GM12892 (cell line): ENCODE measurements around the gene FCN1.

ENCODE experiments used
- DNase-seq: peaks from one replicate; pipeline ENCODE4 v3.0.0; 2011; ENCODE audit not compliant: insufficient read length
- FAIRE-seq: peaks from 2 replicates; lab custom pipeline; 2011; peaks lifted over from hg19 to GRCh38; lab: Jason Lieb, UNC
- POLR2A ChIP-seq: IDR thresholded peaks from 2 replicates; pipeline ENCODE4 v1.6.1; 2011; ENCODE audit warnings: low read depth, low read length, control low read depth
- POLR2AphosphoS5 ChIP-seq: IDR thresholded peaks from 2 replicates; pipeline ENCODE4 v1.6.1; 2011; ENCODE audit warnings: low read depth, low read length, control low read depth
- TAF1 ChIP-seq: IDR thresholded peaks from 2 replicates; pipeline ENCODE4 v1.6.1; 2011; ENCODE audit warnings: low read depth, mild to moderate bottlenecking, control low read depth, low read length, borderline replicate concordance

Gene FCN1

DNA sequence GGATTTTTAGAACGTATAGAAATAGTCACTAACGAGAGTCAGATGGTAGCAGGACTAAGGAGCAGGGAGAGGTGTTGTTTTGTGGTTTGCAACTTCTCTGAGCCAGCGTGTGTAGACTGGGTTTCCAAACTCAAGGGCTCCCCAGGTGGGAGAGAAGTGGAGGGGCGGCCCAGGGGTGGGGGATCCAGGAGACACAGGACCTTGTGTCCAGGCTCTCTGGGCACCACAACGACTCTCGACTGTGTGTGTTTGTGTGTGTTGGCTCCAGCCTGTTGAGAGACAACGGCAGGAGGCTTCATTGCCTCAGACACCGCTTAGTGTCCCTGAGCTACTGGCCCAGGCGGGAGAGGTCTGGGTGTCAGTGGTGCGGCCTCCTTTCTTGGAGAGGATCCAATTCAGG, 934 bp upstream of the FCN1 start:
- TF ChIP-seq POLR2AphosphoS5 (no peak), POLR2A (no peak), TAF1 (no peak)
- DNase-seq, result no peak
- FAIRE-seq, result no peak

DNA sequence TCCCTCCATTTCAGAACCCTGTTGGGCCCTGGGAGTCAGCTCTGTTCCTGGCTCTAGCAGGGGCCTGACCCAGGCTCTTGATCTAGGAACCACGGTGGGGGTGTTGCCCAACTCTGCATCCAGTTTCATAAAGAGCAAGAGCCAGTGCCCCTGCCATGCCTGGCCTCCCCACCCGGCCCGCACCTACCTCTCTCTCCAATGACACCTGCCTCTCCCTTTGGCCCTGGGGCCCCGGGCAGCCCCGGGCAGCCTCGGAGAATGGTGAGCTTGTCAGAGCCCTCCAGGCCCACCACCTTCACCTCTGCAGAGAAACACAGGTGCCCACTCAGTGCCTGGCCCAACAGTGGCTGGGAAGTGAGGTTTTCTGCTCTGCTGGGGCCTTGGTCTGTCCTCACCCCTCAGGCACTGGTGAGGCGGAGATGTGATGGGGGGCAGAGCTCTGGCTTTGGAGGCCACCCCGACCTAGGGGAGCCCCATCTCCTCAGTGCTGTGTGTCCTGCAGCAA, 1.5 kb downstream of the FCN1 start:
- FAIRE-seq (no peak), DNase-seq (no peak)
- no peak for TF ChIP-seq TAF1
- TF ChIP-seq POLR2A, result no peak
- no peak for TF ChIP-seq POLR2AphosphoS5

DNA sequence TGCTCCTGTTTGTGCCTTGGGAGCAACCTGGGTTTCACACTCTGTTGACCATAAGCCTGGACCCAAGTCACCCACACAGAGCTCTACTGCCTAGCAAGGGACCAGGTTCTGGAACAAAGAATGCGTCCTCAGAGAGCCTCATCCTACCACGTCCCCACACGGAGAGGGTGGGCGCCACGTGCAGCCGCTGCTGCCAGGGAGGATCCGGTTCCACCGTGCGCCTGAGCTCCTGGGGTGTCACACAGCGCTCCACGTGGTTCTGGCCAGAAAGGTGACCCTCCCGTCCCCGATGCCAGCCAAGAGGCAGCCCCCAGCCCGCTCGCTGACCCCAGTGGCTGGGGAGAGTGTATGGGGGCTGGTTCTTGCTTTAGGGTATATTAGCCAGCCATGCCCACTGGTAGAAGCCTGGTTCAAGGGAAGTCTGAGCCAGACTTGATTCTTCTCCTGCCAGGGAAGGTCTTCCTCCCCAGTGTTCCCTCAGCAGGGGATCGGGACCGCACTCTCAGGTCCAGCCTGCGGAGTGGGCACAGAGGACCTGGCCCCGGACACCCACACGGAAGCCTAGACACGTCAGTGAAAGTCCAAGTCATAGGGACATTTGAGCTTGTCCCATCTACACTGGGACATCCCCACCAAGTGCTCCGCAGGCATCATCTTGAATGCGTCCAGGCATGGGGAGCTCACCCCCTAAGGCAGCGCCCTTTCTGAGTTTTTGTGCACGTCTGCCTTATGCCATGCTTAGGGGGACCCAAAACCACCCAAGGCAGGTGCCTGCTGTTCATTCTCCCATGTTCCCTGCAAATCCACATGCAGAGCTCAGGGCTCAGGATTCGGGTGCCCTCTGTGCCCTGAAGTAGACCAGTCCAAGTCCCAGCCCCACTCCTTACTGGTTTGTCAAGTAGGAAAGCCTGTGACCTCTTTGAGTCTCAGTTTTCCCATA, 2.4 kb downstream of the FCN1 start:
- FAIRE-seq (no peak), DNase-seq (no peak)
- no peak for TF ChIP-seq POLR2AphosphoS5
- no peak for TF ChIP-seq TAF1
- no peak for TF ChIP-seq POLR2A

DNA sequence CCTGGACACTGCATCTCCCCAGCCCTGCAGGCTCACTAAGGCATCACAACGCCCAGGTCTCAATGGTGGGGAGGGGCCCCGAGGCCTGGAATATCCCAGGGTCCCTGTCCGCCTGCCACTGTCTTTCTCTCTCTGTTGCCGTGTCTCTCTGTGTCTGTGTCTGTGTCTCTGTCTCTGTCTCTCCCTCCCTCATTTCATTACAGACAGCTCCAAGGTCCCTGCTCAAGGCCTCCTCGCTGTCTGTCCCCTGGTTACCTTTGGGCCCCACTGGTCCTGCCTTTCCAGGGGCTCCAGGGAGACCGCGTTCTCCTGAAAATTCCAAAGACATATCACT, 3.2 kb downstream of the FCN1 start:
- no peak for FAIRE-seq
- no peak for TF ChIP-seq POLR2AphosphoS5
- no peak for TF ChIP-seq POLR2A
- no peak for TF ChIP-seq TAF1

DNA sequence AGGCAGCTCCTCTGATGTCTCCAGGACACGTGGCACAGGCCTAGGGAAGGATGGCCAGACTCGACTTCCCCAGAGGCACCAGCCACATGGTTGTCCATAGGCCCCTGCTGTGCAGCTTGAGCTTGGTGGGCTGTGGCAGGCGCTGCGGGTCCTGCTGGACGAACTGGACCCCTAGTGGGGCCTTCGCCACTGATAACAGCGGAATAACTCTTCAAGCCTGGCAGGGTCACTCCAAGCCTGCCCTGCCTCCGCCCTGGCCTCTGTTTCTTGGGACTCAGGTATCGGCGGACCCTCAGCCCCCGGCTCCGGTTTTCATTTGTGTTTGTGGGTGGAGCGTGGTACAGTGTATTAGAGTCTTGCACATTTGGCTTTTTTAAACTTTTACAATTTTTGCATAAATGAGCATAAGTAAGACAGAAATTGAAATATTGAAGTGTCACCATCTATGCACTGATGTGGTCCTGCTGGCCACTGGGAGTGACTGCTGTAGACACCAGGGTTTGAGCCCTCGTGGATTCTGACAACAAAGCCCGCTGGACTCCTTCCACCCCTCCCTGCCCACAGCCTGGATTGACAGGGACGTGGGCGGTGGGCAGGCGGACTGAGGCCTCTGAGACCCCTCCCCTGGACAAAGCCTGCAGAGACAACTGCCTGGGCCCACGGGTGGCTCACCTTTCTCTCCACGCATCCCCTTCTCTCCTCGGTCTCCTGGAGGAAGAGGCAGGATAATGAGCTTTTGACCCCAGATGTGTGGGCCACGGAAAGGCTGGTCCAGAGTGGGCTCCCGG, 3.8 kb downstream of the FCN1 start:
- TF ChIP-seq POLR2AphosphoS5 (no peak), POLR2A (no peak), TAF1 (no peak)
- FAIRE-seq (no peak), DNase-seq (no peak)

More for the DNA sequence above, 3.2 kb downstream of the FCN1 start:
- no peak for DNase-seq

DNA sequence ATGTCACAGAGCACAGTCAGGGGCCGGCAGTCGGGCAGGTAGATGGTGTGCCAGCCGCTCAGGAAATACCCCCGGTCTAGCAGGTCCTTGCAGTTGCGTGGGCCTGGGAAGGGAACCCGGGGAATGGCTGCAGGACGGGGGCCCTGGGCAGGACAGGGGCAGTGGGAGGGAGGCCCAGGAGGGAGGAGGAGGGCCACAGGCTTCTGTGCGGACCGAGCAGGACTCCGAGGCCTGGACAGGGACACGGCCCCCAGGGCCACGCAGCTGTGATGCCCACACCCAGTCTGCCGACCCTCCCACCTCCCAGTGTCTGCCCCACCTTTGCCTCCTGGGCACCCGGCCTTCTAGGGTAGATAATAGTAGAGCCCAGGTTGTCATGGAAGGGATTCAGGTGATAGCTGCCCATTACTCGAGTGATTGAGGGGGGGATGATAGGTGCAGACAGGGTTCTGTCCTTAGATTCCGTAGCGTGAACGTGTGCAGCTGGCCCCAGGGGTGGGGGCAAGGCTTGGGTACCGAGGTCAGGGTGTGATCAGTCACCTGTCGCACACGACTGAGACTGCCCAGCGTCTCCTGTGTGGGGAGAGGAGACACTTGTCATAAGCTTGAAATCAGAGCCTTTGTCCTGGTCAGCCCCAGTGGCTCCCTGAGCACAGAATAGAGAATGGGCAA, 4.5 kb downstream of the FCN1 start:
- TF ChIP-seq POLR2AphosphoS5 (no peak), POLR2A (no peak), TAF1 (no peak)
- FAIRE-seq (no peak), DNase-seq (no peak)

DNA sequence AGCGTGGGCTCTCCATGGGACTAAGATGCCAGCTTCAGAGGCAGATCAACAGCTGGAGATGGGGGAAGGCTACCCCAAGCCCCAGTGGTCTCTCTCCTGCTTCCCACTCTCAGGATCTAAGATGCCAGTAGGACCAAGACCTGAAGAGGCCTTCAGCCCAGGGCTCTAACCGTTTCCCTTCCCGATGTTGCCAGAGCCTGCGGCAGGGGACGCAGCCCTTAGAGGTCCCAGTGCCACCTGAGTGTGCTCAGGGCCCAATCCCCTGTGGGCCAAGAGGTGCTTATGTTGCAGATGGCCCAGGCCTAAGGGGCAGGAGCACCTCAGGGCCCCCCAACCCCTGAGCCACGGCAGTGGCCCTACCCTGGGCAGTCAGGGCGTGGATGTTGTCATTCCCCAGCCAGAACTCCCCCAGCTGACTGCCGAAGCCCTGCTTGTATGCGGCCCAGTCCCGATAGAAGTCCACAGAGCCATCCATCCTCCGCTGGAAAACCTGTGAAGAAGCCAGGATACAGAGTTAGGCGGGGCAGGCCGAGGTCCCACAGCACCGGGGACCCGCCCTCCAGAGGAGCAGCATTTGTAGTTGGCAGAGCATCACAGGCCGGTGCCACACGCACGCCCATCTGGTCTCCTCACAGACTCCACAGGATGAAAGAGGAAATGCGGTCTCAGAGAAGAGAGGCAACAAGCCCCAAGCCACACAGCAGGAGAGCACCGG, 5.4 kb downstream of the FCN1 start:
- no peak for FAIRE-seq
- TF ChIP-seq TAF1 (no peak), POLR2A (no peak), POLR2AphosphoS5 (no peak)
- DNase-seq, result no peak

DNA sequence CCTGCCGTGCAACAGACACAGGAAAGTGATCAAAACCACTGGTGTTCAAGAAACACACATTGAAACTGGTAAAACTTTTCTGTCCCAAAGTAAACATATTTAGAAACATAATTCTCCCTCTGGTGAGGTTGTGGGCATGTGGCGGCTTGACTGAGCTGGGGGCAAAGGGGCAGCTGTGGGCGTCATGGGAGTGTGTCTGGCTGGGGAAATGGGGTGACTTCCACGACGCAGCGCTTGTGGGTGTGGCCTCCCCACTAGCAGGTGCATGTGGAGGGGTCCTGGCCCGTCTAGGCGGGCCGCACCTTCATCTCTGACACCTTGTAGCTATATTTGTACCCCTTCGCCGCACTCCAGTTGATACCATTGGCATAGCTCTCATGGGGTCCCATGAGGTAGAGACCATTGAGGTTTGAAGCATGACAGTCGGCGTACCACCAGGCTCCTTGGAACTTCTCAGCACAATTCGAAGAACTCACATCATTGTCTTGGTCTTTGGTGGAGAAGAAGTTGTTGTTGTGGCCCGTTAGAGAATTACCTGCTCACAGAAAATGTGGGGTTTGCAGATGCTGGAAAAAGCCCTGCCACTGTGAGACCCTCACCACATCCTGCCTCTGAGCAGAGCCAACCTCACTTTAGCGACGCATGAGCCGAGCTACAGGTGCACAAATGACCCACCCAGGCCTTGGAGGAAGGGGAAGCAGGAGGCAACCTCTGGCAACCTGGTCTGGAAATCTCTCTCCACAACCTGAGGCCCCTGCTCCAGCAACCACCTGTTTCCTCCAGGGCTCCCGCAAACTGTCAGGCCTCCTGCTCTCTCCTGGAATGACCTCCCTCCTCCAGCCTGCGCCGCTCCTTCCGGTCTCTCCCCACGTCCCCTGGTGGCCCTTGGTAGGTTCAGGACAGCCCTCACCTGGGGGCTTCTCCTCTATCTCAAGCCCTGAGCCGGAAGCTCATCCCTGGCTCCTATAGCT, 7.9 kb downstream of the FCN1 start:
- FAIRE-seq (no peak), DNase-seq (no peak)
- TF ChIP-seq TAF1, result no peak
- no peak for TF ChIP-seq POLR2AphosphoS5
- no peak for TF ChIP-seq POLR2A

DNA sequence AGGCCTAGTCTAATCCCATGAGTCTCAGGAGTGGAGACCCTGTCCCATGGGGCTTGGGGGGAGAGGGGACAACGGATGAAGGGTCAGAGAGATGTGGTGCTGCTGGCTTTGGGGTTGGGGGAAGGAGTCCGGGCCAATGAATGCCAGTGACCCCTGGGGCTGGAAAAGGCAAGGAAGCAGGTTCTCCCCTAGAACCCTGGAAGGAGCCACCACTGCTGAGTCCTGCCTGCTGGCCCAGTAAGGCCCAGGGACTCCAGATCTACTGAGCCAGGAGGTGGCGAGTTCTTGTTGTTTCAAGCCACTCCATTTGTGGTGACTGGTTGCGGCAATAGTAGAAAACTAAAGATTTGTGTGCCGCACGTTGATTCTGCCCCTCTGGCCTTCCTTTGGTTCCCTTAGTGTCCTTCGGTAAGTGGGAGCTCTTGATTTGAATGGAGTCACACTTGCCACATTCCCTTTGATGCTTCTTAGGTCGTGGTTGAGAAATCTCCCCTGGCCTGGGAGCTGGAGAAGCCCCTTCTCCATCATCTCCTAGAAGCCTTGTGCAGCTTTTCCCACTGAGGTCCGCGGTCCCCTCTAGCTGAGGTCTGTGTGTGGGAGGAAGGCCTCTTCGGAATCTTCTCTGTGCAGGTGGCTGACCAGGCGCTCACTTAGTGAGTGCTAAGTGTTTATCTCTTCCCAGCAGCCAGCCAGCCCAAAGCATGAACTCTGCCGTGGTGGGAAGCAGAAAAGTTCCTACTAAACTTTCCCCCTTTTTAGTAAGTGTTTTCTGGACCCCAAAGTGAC, 9.0 kb downstream of the FCN1 start:
- TF ChIP-seq POLR2A (no peak), TAF1 (no peak), POLR2AphosphoS5 (no peak)
- DNase-seq (no peak), FAIRE-seq (no peak)
